GM04504 (cell line): Measurements from ENCODE around the gene SMPX.
"Not testable (repeated sequence)": the region's sequence is repeated elsewhere in the genome, so short reads cannot be mapped to it uniquely, and the experiment has no call there.

Experiments used
- DNase-seq: peaks from one replicate; pipeline ENCODE4 v3.0.0-alpha.2; 2012; ENCODE audit warnings: low read depth

SMPX gene

GRCh38 chrX:21757960-21758359 is at the start of gene SMPX:
SMPX (minus strand) TSS chrX:21758116; CDS start chrX:21754290, 3,826 bp downstream.
- no peak for DNase-seq

- no peak for DNase-seq
Measured at GRCh38 chrX:21806691-21807090, 48.8 kb upstream of the SMPX start.

- no peak for DNase-seq
Measured at GRCh38 chrX:21802839-21803238, 44.9 kb upstream of the SMPX start.

GRCh38 chrX:21802054-21802670 is 44.2 kb upstream of the SMPX start:
- no peak for DNase-seq

- DNase-seq = no peak
Measured at GRCh38 chrX:21800344-21800770, 42.4 kb upstream of the SMPX start.

GRCh38 chrX:21799767-21800166 is 41.9 kb upstream of the SMPX start:
- DNase-seq = no peak

GRCh38 chrX:21798677-21799219 is 40.8 kb upstream of the SMPX start:
- no peak for DNase-seq

GRCh38 chrX:21781976-21782375 is 24.1 kb upstream of the SMPX start:
- DNase-seq = no peak

GRCh38 chrX:21781525-21781924 is 23.6 kb upstream of the SMPX start:
- no peak for DNase-seq

GRCh38 chrX:21779095-21779494 is 21.2 kb upstream of the SMPX start:
- DNase-seq = no peak

GRCh38 chrX:21778236-21778635 is 20.3 kb upstream of the SMPX start:
- DNase-seq = no peak

- not testable (repeated sequence) for DNase-seq
Measured at GRCh38 chrX:21775128-21775527, 17.2 kb upstream of the SMPX start.

- not testable (repeated sequence) for DNase-seq
Measured at GRCh38 chrX:21773036-21773435, 15.1 kb upstream of the SMPX start.

- DNase-seq = no peak
Measured at GRCh38 chrX:21770631-21771321, 12.9 kb upstream of the SMPX start.

- DNase-seq = no peak
Measured at GRCh38 chrX:21766101-21766500, 8.2 kb upstream of the SMPX start.

- DNase-seq = no peak
Measured at GRCh38 chrX:21764008-21764407, 6.1 kb upstream of the SMPX start.

GRCh38 chrX:21758488-21758887 is 572 bp upstream of the SMPX start:
- no peak for DNase-seq

GRCh38 chrX:21756785-21757529 is 959 bp downstream of the SMPX start:
- DNase-seq = no peak

- DNase-seq = no peak
Measured at GRCh38 chrX:21749924-21750323, 8.0 kb downstream of the SMPX start.

GRCh38 chrX:21748235-21748634 is 9.7 kb downstream of the SMPX start:
- no peak for DNase-seq

- DNase-seq = no peak
Measured at GRCh38 chrX:21747558-21747957, 10.4 kb downstream of the SMPX start.

GRCh38 chrX:21745756-21746155 is 12.2 kb downstream of the SMPX start:
- DNase-seq = no peak

- DNase-seq = no peak
Measured at GRCh38 chrX:21744721-21745120, 13.2 kb downstream of the SMPX start.
